Transverse colon (tissue), 4 donors: ENCODE results near the gene PTPRD.

Source experiments
- CTCF ChIP-seq, 5 experiments: fragments of 200-600 bp in 3 of 5; fragments of 450-650 bp in 2 of 5; sonication (generic) in 3 of 5; IDR thresholded peaks; 1 replicate in 2 of 5; 2 replicates in 3 of 5; pipeline ENCODE4 v1.5.1; 2016 to 2017; ENCODE audit warnings: antibody characterized with exemption in 5 of 5, inconsistent platforms in 3 of 5, mild to moderate bottlenecking in 2 of 5, moderate library complexity in 1 of 5
- POLR2AphosphoS5 ChIP-seq, 3 donors: sonication (generic); formaldehyde crosslinking; IDR thresholded peaks; one replicate each; pipeline ENCODE4 v1.6.1; 2016; ENCODE audit warnings: antibody characterized with exemption in 3 of 3

GRCh38 chr9:8351436-8351835 lies 2261.4 kb downstream of the PTPRD start:
- TF ChIP-seq CTCF (IDR thresholded peaks at IDR 0.05), result no peak
- TF ChIP-seq POLR2AphosphoS5 (IDR thresholded peaks at IDR 0.05), result no peak
